WTC11 (cell line): ENCODE measurements around the gene ZNF883. TPM values are rescaled to one million over a fixed set of nuclear protein-coding genes. Genes with fewer than 3 reads are reported as not detected.
"Not testable (repeated sequence)": the region's sequence is repeated elsewhere in the genome, so short reads cannot be mapped to it uniquely, and the experiment has no call there.

Experiments
- ATAC-seq: fragments of 200-7000 bp; cut with Tn5 transposase; 2 replicates; pipeline ENCODE4 v1.10.0; 2021; ENCODE audit warnings: mild to moderate bottlenecking, moderate library complexity
- CTCF ChIA-PET: fragments of 300-600 bp; sonication (Branson Sonifier 250); formaldehyde crosslinking; loops from one replicate; lab custom pipeline; 2021; ENCODE audit warnings: antibody characterized with exemption; lab: Charles Lee
- POLR2A ChIA-PET: fragments of 350-600 bp; sonication (Branson Sonifier 250); formaldehyde crosslinking; loops from one replicate; lab custom pipeline; 2021; ENCODE audit warnings: antibody characterized with exemption; lab: Charles Lee
- DNase-seq: peaks from one replicate; pipeline ENCODE4 v3.0.0; 2021; ENCODE audit warnings: low spot score
- H3K27ac Mint-ChIP-seq: 2 replicates; pipeline ENCODE4 v1.8.0; 2021; ENCODE audit warnings: mixed read lengths
- H3K27me3 Mint-ChIP-seq: 2 replicates; pipeline ENCODE4 v1.8.0; 2021; ENCODE audit warnings: low read depth, mild to moderate bottlenecking, moderate library complexity, mixed read lengths
- H3K36me3 Mint-ChIP-seq: 2 replicates; pipeline ENCODE4 v1.8.0; 2021; ENCODE audit warnings: mixed read lengths
- H3K4me1 Mint-ChIP-seq: 2 replicates; pipeline ENCODE4 v1.8.0; 2022; ENCODE audit warnings: mixed read lengths
- H3K4me3 Mint-ChIP-seq: 2 replicates; pipeline ENCODE4 v1.8.0; 2021; ENCODE audit warnings: mild to moderate bottlenecking, moderate library complexity, mixed read lengths
- H3K9me3 Mint-ChIP-seq: 2 replicates; pipeline ENCODE4 v1.8.0; 2021; ENCODE audit warnings: mixed read lengths
- E2F4 ChIP-seq: sonication (generic); formaldehyde crosslinking; IDR thresholded peaks from 2 replicates; pipeline ENCODE4 v1.8.1; 2022; ENCODE audit warnings: low read depth, mild to moderate bottlenecking, moderate library complexity, missing genetic modification reagents, borderline replicate concordance
- ELF4 ChIP-seq: sonication (generic); formaldehyde crosslinking; IDR thresholded peaks from 2 replicates; pipeline ENCODE4 v1.8.1; 2022; ENCODE audit warnings: low read depth, mild to moderate bottlenecking, moderate library complexity, missing genetic modification reagents
- FOXJ3 ChIP-seq: sonication (generic); formaldehyde crosslinking; IDR thresholded peaks from 2 replicates; pipeline ENCODE4 v1.9.0; 2021; ENCODE audit warnings: missing genetic modification reagents, mild to moderate bottlenecking, borderline replicate concordance
- MAX ChIP-seq: sonication (generic); formaldehyde crosslinking; IDR thresholded peaks from 2 replicates; pipeline ENCODE4 v1.8.0; 2022; ENCODE audit warnings: mild to moderate bottlenecking, missing genetic modification reagents
- NR1H2 ChIP-seq: sonication (generic); formaldehyde crosslinking; IDR thresholded peaks from 2 replicates; pipeline ENCODE4 v1.9.0; 2021; ENCODE audit warnings: mild to moderate bottlenecking, moderate library complexity, missing genetic modification reagents
- NR2C2 ChIP-seq: sonication (generic); formaldehyde crosslinking; IDR thresholded peaks from 2 replicates; pipeline ENCODE4 v1.8.0; 2022; ENCODE audit warnings: mild to moderate bottlenecking, missing genetic modification reagents
- PREB ChIP-seq: sonication (generic); formaldehyde crosslinking; IDR thresholded peaks from 2 replicates; pipeline ENCODE4 v1.8.1; 2022; ENCODE audit warnings: mild to moderate bottlenecking, missing genetic modification reagents, moderate library complexity, borderline replicate concordance
- PRRX2 ChIP-seq: fragments of 250-450 bp; sonication (Bioruptor Pico); IDR thresholded peaks from 2 replicates; pipeline ENCODE4 v1.8.0; 2021; ENCODE audit warnings: mild to moderate bottlenecking
- SOX15 ChIP-seq: fragments of 250-450 bp; sonication (Bioruptor Pico); IDR thresholded peaks from 2 replicates; pipeline ENCODE4 v1.9.0; 2021; ENCODE audit warnings: mild to moderate bottlenecking
- TCF7 ChIP-seq: sonication (generic); formaldehyde crosslinking; IDR thresholded peaks from 2 replicates; pipeline ENCODE4 v1.8.0; 2022; ENCODE audit warnings: mild to moderate bottlenecking, low read depth, missing genetic modification reagents, moderate library complexity
- ZBTB21 ChIP-seq: sonication (generic); formaldehyde crosslinking; IDR thresholded peaks from 2 replicates; pipeline ENCODE4 v1.8.1; 2023; ENCODE audit warnings: mild to moderate bottlenecking, missing genetic modification reagents, borderline replicate concordance
- ZMAT4 ChIP-seq: fragments of 250-450 bp; sonication (Bioruptor Pico); IDR thresholded peaks from 2 replicates; pipeline ENCODE4 v1.9.0; 2021; ENCODE audit warnings: mild to moderate bottlenecking
- ZNF138 ChIP-seq: sonication (generic); formaldehyde crosslinking; conservative IDR thresholded peaks from 2 replicates; pipeline ENCODE4 v1.8.1; 2022; ENCODE audit warnings: mild to moderate bottlenecking, moderate library complexity, missing genetic modification reagents
- total RNA-seq: library from RNA; stranded (reverse); gene quantifications from 3 replicates; pipeline ENCODE4 v1.2.3, GENCODE V29; 2021
- TF ChIP-seq, protein P1 (sequence below): sonication (generic); formaldehyde crosslinking; IDR thresholded peaks from 2 replicates; pipeline ENCODE4 v1.8.0; 2022; ENCODE audit warnings: mild to moderate bottlenecking, missing genetic modification reagents
- TF ChIP-seq, protein P2 (sequence below): sonication (generic); formaldehyde crosslinking; IDR thresholded peaks from 2 replicates; pipeline ENCODE4 v1.8.1; 2023; ENCODE audit warnings: mild to moderate bottlenecking, missing genetic modification reagents, moderate library complexity
- TF ChIP-seq, protein P3 (sequence below): sonication (generic); formaldehyde crosslinking; IDR thresholded peaks from 2 replicates; pipeline ENCODE4 v1.8.0; 2023; ENCODE audit warnings: missing genetic modification reagents, mild to moderate bottlenecking, borderline replicate concordance
- TF ChIP-seq, protein P4 (sequence below): sonication (generic); formaldehyde crosslinking; IDR thresholded peaks from 2 replicates; pipeline ENCODE4 v1.8.1; 2023; ENCODE audit warnings: mild to moderate bottlenecking, missing genetic modification reagents, moderate library complexity

Gene ZNF883
- total RNA-seq, 1 experiment from 2014 or later, result 22.0 TPM

DNA sequence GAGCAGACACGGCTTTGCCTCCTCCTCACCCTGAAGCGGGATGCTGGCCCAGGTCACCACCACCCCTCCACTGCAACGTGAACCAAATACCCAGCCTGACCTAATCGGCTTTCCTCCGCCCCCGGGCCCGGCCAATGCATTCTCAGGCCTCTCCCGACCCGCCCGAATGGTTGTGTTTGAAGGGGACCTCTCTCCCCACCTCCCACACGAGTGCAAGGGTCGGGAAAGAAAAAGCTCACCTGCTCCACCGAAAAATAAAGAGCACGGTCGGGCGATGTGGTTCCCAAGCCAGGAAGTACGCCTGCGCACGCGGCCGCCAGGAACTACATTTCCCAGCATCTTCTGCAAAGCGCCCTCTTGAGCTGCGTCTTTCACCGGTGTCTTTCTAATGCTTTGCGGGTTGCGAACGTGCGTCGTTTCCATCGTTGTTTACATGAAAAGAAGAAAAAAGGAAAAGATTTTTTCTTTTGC is at the start of gene ZNF883 (continued):
- TF ChIP-seq PRRX2 (no peak), FOXJ3 (no peak)
- TF ChIP-seq, protein P1, sequence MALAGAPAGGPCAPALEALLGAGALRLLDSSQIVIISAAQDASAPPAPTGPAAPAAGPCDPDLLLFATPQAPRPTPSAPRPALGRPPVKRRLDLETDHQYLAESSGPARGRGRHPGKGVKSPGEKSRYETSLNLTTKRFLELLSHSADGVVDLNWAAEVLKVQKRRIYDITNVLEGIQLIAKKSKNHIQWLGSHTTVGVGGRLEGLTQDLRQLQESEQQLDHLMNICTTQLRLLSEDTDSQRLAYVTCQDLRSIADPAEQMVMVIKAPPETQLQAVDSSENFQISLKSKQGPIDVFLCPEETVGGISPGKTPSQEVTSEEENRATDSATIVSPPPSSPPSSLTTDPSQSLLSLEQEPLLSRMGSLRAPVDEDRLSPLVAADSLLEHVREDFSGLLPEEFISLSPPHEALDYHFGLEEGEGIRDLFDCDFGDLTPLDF (CRISPR knock-in tag), result no peak

DNA sequence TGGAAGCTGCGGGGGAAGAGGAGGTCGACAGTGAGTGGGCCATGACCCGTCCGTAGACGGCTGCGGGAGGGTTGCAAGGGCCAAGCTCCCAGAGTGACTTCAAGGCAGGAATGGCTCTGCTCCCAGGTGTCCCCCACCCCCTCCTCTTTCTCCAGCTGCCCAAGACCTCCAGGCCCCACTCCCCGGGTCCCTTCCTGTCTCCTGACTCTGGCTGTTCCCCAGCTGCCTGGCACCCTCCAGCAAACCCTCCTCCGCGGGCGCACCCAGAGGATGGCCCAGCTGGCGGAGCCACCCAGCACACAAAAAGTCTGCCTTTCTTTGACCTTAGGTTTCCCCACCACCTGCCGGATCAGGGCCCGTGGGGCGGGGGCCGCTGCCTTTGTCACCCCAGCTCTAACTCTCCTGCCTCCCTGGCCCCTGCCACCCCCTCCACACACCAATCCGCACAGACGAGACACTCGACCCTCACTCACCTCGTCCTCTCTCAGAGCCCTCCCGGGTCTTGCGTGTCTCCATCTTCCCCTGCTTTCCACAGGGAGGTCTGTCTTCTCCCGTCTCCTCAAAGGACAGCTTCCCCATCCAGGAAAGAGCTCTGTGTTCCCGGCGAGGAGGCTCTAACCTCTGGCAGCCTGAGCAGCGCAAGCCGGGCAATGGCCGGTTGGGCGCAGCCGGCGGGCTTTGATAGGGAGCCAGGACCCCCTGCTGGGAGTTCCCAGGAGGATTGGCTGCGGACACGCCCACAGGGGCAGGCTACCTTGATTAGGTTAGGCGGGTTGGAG is 49.3 kb upstream of the ZNF883 start:
- H3K9me3 Mint-ChIP-seq, CTCF ChIA-PET, POLR2A ChIA-PET, H3K4me3 Mint-ChIP-seq, H3K4me1 Mint-ChIP-seq, ATAC-seq, H3K27ac Mint-ChIP-seq, H3K36me3 Mint-ChIP-seq: not testable (repeated sequence)
- DNase-seq, result peak; percentile 49
- TF ChIP-seq, protein P2, sequence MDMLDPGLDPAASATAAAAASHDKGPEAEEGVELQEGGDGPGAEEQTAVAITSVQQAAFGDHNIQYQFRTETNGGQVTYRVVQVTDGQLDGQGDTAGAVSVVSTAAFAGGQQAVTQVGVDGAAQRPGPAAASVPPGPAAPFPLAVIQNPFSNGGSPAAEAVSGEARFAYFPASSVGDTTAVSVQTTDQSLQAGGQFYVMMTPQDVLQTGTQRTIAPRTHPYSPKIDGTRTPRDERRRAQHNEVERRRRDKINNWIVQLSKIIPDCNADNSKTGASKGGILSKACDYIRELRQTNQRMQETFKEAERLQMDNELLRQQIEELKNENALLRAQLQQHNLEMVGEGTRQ (CRISPR knock-in tag), result peak; percentile 3; the same call in 1 of the 2 replicates
- TF ChIP-seq ZNF138 (0 out of 2 replicates have a peak, but pooled peaks have one; percentile 34), ZBTB21 (CRISPR knock-in tag) (peak; percentile 80)
- H3K27me3 Mint-ChIP-seq, result peaks cover 13% of the 10 kb centered on the region

DNA sequence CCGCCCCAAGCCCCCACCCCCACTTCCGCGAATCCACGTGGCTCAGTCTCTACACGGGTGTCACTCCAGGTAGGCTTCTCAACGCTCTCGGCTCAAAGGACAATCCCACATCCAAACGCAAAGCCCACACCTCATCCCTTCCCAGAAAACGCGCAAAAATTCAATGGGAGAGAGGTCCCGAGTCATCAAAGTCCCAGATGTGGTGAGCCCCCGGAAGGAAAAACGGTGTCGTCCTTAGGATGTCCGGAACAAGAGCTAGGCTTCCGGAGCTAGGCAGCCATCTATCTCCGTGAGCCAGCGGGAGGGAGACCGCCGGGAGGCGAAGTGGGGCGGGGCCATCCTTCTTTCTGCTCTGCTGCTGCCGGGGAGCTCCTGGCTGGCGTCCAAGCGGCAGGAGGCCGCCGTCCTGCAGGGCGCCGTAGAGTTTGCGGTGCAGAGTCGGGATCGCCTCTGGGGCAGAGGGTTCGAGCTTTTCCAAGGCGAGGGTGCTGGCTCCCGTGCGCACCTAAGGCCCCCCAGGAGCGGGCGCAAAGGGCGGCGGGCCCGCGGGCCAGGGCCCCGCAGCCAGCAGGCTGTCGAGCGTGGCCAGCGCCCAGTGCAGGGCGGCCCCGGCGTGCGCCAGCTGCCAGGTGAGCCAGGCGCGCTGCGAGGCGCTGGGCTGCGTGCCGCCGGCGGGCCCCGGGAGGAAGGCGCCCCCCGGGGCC is 47.7 kb upstream of the ZNF883 start:
- peaks cover 13% of the 10 kb centered on the region for H3K27me3 Mint-ChIP-seq
- H3K4me3 Mint-ChIP-seq, H3K9me3 Mint-ChIP-seq, H3K4me1 Mint-ChIP-seq, H3K27ac Mint-ChIP-seq, H3K36me3 Mint-ChIP-seq, CTCF ChIA-PET, ATAC-seq, POLR2A ChIA-PET: not testable (repeated sequence)
- peak; percentile 47 for DNase-seq

GRCh38 chr9:113057193-113057592 is 45.2 kb upstream of the ZNF883 start:
- POLR2A ChIA-PET, result no interaction called here
- H3K36me3 Mint-ChIP-seq, result no peaks in the 10 kb centered on the region

More at GRCh38 chr9:113057193-113057592, 45.2 kb upstream of the ZNF883 start:
- TF ChIP-seq PREB (CRISPR knock-in tag) (no peak), TCF7 (CRISPR knock-in tag) (no peak), ZMAT4 (no peak), SOX15 (CRISPR knock-in tag) (no peak), NR1H2 (CRISPR knock-in tag) (no peak), MAX (CRISPR knock-in tag) (no peak), ELF4 (CRISPR knock-in tag) (no peak), E2F4 (CRISPR knock-in tag) (no peak), NR2C2 (CRISPR knock-in tag) (no peak)
- TF ChIP-seq, protein P3, sequence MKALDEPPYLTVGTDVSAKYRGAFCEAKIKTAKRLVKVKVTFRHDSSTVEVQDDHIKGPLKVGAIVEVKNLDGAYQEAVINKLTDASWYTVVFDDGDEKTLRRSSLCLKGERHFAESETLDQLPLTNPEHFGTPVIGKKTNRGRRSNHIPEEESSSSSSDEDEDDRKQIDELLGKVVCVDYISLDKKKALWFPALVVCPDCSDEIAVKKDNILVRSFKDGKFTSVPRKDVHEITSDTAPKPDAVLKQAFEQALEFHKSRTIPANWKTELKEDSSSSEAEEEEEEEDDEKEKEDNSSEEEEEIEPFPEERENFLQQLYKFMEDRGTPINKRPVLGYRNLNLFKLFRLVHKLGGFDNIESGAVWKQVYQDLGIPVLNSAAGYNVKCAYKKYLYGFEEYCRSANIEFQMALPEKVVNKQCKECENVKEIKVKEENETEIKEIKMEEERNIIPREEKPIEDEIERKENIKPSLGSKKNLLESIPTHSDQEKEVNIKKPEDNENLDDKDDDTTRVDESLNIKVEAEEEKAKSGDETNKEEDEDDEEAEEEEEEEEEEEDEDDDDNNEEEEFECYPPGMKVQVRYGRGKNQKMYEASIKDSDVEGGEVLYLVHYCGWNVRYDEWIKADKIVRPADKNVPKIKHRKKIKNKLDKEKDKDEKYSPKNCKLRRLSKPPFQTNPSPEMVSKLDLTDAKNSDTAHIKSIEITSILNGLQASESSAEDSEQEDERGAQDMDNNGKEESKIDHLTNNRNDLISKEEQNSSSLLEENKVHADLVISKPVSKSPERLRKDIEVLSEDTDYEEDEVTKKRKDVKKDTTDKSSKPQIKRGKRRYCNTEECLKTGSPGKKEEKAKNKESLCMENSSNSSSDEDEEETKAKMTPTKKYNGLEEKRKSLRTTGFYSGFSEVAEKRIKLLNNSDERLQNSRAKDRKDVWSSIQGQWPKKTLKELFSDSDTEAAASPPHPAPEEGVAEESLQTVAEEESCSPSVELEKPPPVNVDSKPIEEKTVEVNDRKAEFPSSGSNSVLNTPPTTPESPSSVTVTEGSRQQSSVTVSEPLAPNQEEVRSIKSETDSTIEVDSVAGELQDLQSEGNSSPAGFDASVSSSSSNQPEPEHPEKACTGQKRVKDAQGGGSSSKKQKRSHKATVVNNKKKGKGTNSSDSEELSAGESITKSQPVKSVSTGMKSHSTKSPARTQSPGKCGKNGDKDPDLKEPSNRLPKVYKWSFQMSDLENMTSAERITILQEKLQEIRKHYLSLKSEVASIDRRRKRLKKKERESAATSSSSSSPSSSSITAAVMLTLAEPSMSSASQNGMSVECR (CRISPR knock-in tag), result no peak
- TF ChIP-seq, protein P4, sequence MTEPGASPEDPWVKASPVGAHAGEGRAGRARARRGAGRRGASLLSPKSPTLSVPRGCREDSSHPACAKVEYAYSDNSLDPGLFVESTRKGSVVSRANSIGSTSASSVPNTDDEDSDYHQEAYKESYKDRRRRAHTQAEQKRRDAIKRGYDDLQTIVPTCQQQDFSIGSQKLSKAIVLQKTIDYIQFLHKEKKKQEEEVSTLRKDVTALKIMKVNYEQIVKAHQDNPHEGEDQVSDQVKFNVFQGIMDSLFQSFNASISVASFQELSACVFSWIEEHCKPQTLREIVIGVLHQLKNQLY (CRISPR knock-in tag), result no peak
- DNase-seq (no peak), ATAC-seq (no peak)
- Mint-ChIP-seq H3K4me3 (no peak overlapping the region), H3K27ac (no peak overlapping the region), H3K4me1 (no peaks in the 10 kb centered on the region), H3K27me3 (peaks cover 13% of the 10 kb centered on the region), H3K9me3 (peaks cover 8% of the 10 kb centered on the region; the same call in 1 of the 2 replicates)
- CTCF ChIA-PET, result no interaction called here
